GM19193 (cell line): Measurements from ENCODE around the gene OR2G6.
"Not testable (repeated sequence)": the region's sequence is repeated elsewhere in the genome, so short reads cannot be mapped to it uniquely, and the experiment has no call there.

ENCODE experiments used
- POLR2A ChIP-seq: IDR thresholded peaks from 4 replicates; pipeline ENCODE4 v1.6.1; 2011; ENCODE audit not compliant: insufficient read depth, insufficient read length; ENCODE audit errors: extremely low read depth

Gene OR2G6

DNA sequence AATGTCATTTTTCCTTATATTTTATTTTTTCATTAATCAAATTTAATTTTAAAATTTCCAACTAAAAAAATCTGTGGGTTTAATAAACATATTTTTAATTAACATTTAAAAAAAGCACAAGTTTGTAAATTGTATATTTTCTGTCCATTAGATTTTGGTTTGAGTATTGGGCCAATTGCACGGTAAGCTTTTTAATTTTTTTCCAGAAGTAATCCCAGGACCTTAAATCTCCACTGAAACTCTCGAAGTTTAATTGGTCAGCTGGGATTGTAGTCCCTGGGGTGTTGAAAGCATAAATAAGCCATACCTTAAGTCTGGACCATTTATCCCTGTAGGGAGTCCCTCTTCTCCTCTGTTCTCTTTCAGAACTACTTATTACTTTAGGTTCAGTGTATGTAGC is at the start of gene OR2G6:
OR2G6 (plus strand) TSS at position 301 of the 400 bp plus-strand sequence. CDS start 13,574 bp downstream, outside the sequence.
- TF ChIP-seq POLR2A: not testable (repeated sequence)

DNA sequence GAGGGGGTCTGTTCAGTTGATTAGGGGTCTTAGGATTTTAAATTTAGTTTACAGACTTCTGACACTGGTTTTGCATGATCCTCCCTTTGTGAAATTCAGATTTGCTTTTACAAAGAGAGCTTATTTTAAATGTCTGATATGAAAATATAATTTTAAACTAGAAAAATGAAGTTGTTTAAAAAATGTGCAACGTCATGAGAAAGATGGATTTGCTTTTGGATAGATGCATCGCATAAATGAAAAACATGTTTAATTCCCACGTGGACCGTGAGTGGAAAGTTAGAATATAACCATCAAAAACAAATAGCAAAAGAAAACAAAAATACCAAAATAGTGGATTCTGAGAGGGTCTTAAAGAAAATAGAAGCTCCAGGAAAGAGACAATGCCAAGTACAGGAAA is 36.7 kb upstream of the OR2G6 start:
- no peak for TF ChIP-seq POLR2A

DNA sequence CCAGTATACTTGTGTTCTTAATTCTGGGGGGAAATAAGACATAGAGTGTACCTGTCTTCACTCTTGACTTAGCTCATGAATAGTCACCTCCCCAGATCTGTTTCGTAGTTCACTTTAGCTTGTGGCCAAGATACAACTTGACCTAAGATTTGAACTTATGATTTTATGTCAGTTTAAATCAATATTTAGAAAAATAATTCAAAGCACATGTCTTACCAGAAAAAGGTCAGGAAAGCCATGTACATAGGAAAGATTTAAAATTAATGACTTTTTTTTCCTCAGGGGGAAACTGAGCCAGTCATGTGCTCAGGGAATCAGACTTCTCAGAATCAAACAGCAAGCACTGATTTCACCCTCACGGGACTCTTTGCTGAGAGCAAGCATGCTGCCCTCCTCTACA is 34.8 kb upstream of the OR2G6 start, which contains the start of gene OR2T3:
OR2T3 (plus strand) TSS at position 301 of the 400 bp plus-strand sequence; CDS start at position 301, 0 bp downstream.
- not testable (repeated sequence) for TF ChIP-seq POLR2A

DNA sequence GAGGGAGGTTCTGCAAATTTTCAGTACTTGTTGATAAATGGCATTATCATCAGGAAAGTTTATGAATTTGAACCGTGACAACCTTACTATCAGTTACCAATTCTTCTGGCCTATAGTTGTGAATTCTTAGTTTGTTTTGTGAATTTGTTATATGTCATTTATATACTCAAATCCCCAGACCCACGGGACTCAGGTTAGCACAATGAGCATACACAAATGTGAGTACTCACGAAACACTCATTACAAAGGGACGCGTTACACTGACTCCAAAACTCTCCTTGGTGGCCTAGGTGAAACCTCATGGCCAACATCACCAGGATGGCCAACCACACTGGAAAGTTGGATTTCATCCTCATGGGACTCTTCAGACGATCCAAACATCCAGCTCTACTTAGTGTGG is 19.6 kb upstream of the OR2G6 start, which contains the start of gene OR2T5:
OR2T5 (plus strand) TSS at position 301 of the 400 bp plus-strand sequence; CDS start at position 301, 0 bp downstream.
- TF ChIP-seq POLR2A: not testable (repeated sequence)

DNA sequence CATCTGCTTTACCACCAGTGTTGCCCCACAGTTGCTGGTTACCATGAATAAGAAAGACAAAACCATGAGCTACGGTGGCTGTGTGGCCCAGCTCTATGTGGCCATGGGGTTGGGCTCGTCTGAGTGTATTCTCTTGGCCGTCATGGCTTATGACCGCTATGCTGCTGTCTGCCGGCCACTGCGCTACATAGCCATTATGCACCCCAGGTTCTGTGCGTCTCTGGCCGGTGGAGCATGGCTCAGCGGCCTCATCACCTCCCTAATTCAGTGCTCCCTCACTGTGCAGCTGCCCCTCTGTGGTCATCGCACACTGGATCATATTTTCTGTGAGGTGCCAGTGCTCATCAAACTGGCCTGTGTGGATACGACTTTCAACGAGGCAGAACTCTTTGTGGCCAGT is 14.0 kb downstream of the OR2G6 start:
- TF ChIP-seq POLR2A: no peak

DNA sequence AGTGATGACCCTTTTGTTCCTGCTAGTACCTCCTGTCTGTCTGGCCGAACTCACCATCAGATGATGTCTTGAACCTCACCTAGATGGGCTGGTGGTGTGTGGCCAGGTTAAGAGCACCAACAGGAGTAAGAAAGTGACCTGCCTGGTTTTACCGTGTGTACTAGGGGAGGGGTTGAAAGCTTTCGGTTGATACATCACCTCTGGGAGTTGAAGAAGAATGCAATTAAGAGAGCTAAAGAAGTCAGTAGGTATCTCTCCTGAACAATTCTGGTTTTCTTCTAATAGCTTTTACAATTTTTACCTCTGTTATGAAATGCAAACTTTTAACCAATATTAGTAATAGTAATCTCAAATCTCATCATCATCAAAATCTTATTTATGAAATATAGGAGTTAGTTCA is 54.8 kb downstream of the OR2G6 start, which contains the start of gene OR2T29:
OR2T29 (minus strand) TSS at position 101 of the 400 bp plus-strand sequence. CDS start 3,281 bp downstream, outside the sequence.
- not testable (repeated sequence) for TF ChIP-seq POLR2A

DNA sequence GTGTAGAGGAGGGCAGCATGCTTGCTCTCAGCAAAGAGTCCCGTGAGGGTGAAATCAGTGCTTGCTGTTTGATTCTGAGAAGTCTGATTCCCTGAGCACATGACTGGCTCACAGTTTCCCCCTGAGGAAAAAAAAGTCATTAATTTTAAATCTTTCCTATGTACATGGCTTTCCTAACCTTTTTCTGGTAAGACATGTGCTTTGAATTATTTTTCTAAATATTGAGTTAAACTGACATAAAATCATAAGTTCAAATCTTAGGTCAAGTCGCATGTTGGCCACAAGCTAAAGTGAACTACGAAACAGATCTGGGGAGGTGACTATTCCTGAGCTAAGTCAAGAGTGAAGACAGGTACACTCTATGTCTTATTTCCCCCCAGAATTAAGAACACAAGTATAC is 66.8 kb downstream of the OR2G6 start, which contains the start of gene OR2T34:
OR2T34 (minus strand) TSS at position 101 of the 400 bp plus-strand sequence; CDS start at position 101, 0 bp downstream.
- not testable (repeated sequence) for TF ChIP-seq POLR2A

DNA sequence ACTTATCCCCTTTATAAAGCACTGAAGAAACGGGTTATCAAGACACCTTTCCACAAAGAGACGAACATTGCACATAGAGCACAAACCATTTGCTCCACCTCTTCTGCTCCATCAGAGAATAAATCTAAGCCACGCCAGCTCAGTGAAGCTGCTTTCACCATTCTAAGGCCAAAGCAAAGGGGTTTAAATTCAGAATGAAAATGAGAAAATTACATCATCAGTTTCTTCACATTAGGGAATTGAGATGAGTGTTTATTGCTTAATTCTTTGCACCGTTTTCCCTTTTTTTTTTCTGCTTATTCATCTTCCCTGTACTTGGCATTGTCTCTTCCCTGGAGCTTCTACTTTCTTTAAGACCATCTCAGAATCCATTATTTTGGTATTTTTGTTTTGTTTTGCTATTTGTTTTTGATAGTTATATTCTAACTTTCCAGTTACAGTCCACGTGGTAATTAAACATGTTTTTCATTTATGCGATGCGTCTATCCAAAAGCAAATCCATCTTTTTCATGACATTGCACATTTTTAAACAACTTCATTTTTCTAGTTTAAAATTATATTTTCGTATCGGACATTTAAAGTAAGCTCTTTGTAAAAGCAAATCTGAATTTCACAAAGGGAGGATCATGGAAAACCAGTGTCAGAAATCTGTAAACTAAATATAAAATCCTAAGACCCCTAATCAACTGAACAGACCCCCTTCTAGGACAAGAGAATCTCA is 68.5 kb downstream of the OR2G6 start:
- no peak for TF ChIP-seq POLR2A
